ENCODE data around the gene ZSCAN5C. TPM values are rescaled to one million over a fixed set of nuclear protein-coding genes. Genes with fewer than 3 reads are reported as not detected.

Gene ZSCAN5C, protein sequence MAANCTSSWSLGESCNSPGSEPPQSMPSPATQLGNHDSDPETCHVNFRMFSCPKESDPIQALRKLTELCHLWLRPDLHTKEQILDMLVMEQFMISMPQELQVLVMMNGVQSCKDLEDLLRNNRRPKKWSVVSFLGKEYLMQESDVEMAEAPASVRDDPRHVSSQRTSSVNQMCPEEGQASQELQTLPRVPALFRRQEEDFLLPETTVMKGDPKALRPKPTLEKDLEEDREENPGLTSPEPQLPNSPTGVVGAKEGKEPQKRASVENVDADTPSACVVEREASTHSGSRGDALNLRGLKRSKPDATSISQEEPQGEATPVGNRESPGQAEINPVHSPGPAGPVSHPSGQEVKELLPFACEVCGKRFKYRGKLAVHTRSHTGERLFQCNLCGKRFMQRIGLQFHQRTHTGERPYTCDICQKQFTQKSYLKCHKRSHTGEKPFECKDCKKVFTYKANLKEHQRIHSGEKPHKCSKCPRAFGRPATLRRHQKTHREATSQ
- total RNA-seq: not detected in 2 replicates

DNA sequence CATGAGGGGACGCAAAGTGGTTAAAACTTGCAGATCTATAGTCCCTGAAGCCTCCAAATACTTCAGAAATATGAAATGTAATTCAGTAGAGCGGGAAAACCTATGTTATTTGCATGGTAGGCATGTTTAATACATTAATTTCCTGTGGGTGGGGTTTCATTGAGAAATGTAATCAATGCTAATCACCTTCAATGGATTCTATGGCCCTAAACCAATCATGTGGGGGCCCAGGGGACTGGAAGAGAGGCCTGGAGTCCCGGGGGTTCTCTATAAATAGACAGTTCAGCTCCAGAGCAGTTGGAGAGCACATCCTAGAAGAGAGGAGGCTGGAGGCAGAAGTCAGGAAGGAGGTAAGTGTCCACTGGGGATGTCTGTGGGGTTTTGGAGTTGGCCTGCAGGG, at the start of gene ZSCAN5C:
Gene ZSCAN5C, plus strand, starts transcription at position 301 of the 400 bp plus-strand sequence. CDS start 3,641 bp downstream, outside the sequence.

DNA sequence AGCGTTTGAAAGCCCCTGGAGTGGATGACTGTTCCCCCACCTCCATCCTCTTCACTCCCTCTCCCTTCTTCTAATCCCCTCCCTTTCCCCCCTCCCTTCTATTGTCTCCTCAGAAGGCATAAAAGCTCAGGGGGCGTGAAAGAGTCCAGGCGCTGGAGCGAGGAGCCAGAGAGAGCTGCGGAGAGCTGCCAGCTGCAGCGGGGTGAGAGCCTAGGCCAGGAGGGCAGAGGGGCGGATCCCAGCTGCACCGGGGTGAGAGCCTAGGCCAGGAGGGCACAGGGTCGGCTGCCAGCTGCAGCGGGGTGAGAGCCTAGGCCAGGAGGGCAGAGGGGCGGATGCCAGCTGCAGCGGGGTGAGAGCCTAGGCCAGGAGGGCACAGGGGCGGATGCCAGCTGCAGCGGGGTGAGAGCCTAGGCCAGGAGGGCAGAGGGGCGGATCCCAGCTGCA, 26.2 kb upstream of the ZSCAN5C start, which contains the start of gene GALP:
Gene GALP, plus strand, starts transcription at position 148 of the 447 bp plus-strand sequence. CDS start 1,101 bp downstream, outside the sequence.

DNA sequence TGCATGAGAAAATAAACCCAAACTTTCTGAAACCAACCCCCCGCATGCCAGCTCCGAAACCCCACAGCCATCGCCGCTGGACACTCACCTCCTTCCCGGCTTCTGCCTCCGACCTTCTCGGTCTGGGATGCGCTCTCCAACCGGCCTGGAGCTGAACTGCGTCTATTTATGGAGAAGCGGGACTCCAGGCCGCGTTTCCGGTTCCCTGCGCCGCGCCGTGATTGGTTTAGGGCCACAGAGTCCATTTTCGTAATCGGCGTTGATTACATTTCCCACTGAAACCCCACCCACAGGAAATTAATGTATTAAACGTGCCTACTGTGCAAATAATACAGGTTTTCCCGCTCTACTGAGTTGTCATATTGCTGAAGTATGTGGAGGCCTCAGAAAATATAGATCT, 4.4 kb upstream of the ZSCAN5C start, which contains the start of gene ZSCAN5B:
Gene ZSCAN5B, minus strand, starts transcription at position 138 of the 400 bp plus-strand sequence. CDS start 4,731 bp downstream, outside the sequence.

Other genes starting within 250 kb of the ZSCAN5C start
- gene NLRP5, start 215.5 kb upstream of the ZSCAN5C start, total RNA-seq: not detected in 2 replicates
- gene ZNF787, start 81.0 kb upstream of the ZSCAN5C start, total RNA-seq: 26.9 and 38.1 TPM in 2 replicates
- gene ZNF444, start 61.0 kb upstream of the ZSCAN5C start, total RNA-seq: 18.3 and 19.0 TPM in 2 replicates
- not detected in 2 replicates for gene GALP, start 26.3 kb upstream of the ZSCAN5C start, total RNA-seq
- gene ZSCAN5B, start 4.5 kb upstream of the ZSCAN5C start, total RNA-seq: not detected in 2 replicates
- not detected in 2 replicates for gene EDDM13, start 70.5 kb downstream of the ZSCAN5C start, total RNA-seq
- 5.2 and 8.9 TPM in 2 replicates for gene ZSCAN5A, start 112.6 kb downstream of the ZSCAN5C start, total RNA-seq
- 3.1 TPM in 2 replicates for gene ZNF582, start 191.3 kb downstream of the ZSCAN5C start, total RNA-seq
- gene ZNF583, start 202.1 kb downstream of the ZSCAN5C start, total RNA-seq: 3.9 and 4.7 TPM in 2 replicates

Data from smooth muscle cell of the pulmonary artery (primary cell).